DOHH2 (cell line): ENCODE measurements around the gene NAB1.

Source experiments
- H3F3A ChIP-seq: fragments of 200-600 bp; sonication (generic), shearing (Covaris generic); 2 replicates; pipeline ENCODE4 v1.6.0; 2016; ENCODE audit warnings: antibody characterized with exemption, mild to moderate bottlenecking; ENCODE audit not compliant: control insufficient read depth, insufficient read depth
- H3K27ac ChIP-seq: fragments of 200-600 bp; sonication (generic); 2 replicates; pipeline ENCODE4 v1.5.1; 2014; ENCODE audit warnings: low read depth, mild to moderate bottlenecking, low read length, moderate library complexity
- H3K27me3 ChIP-seq: fragments of 200-600 bp; sonication (generic); 2 replicates; pipeline ENCODE4 v1.6.1; 2014; ENCODE audit warnings: mild to moderate bottlenecking, low read length, mixed read lengths; ENCODE audit not compliant: control insufficient read depth
- H3K36me3 ChIP-seq: fragments of 200-600 bp; sonication (generic); 2 replicates; pipeline ENCODE4 v1.6.1; 2014; ENCODE audit warnings: mild to moderate bottlenecking, low read length, moderate library complexity, mixed read lengths; ENCODE audit not compliant: control insufficient read depth
- H3K4me1 ChIP-seq: fragments of 200-600 bp; sonication (generic); 2 replicates; pipeline ENCODE4 v1.6.1; 2014; ENCODE audit warnings: mild to moderate bottlenecking, low read length, mixed read lengths; ENCODE audit not compliant: control insufficient read depth
- H3K4me2 ChIP-seq: fragments of 200-600 bp; sonication (generic); 2 replicates; pipeline ENCODE4 v1.6.0; 2014; ENCODE audit warnings: mild to moderate bottlenecking, low read length, moderate library complexity
- H3K4me3 ChIP-seq: fragments of 200-600 bp; sonication (generic); 2 replicates; pipeline ENCODE4 v1.5.1; 2014; ENCODE audit warnings: mild to moderate bottlenecking, low read length, mixed read lengths
- H3K79me2 ChIP-seq: fragments of 200-600 bp; sonication (generic); 2 replicates; pipeline ENCODE4 v1.6.1; 2014; ENCODE audit warnings: mild to moderate bottlenecking, low read length, mixed read lengths; ENCODE audit not compliant: control insufficient read depth
- H3K9me2 ChIP-seq: fragments of 200-600 bp; sonication (generic); replicated peaks from 2 replicates; pipeline ENCODE4 v1.6.1; 2014; ENCODE audit warnings: mild to moderate bottlenecking, low read length, mixed read lengths; ENCODE audit not compliant: control insufficient read depth
- H3K9me3 ChIP-seq: fragments of 200-600 bp; sonication (generic); 2 replicates; pipeline ENCODE4 v1.6.1; 2014; ENCODE audit warnings: antibody characterized with exemption, low read length, mixed read lengths; ENCODE audit not compliant: control insufficient read depth, insufficient read depth
- H4K20me1 ChIP-seq: fragments of 200-600 bp; sonication (generic); 2 replicates; pipeline ENCODE4 v1.6.0; 2014; ENCODE audit warnings: low read depth, mild to moderate bottlenecking, antibody characterized with exemption, low read length, moderate library complexity; ENCODE audit not compliant: control insufficient read depth, insufficient read depth
- CTCF ChIP-seq: fragments of 200-600 bp; sonication (generic); IDR thresholded peaks from one replicate; pipeline ENCODE4 v1.5.1; 2014; ENCODE audit warnings: antibody characterized with exemption, mild to moderate bottlenecking, low read depth, low read length; ENCODE audit not compliant: poor library complexity, severe bottlenecking
- EZH2phosphoT487 ChIP-seq: fragments of 200-600 bp; sonication (generic); IDR thresholded peaks from 2 replicates; pipeline ENCODE4 v1.6.1; 2017; ENCODE audit warnings: borderline replicate concordance, mild to moderate bottlenecking, antibody characterized with exemption, low read length, moderate library complexity, mixed read lengths

NAB1 gene

GRCh38 chr2:190720276-190720675 is 71.4 kb downstream of the NAB1 start:
- no peaks in the 10 kb centered on the region for H3K79me2 ChIP-seq
- H3K4me2 ChIP-seq, result no peak overlapping the region
- H3K9me2 ChIP-seq, result no peaks in the 10 kb centered on the region
- no peaks in the 10 kb centered on the region for H3K4me1 ChIP-seq
- peaks cover 27% of the 10 kb centered on the region for H3K27me3 ChIP-seq
- H3F3A ChIP-seq, result no peaks in the 10 kb centered on the region
- no peak for TF ChIP-seq EZH2phosphoT487
- TF ChIP-seq CTCF, result no peak
- no peaks in the 10 kb centered on the region for H3K36me3 ChIP-seq
- no peaks in the 10 kb centered on the region for H3K9me3 ChIP-seq
- no peaks in the 10 kb centered on the region for H4K20me1 ChIP-seq
- no peak overlapping the region for H3K4me3 ChIP-seq
- H3K27ac ChIP-seq, result no peak overlapping the region

DNA sequence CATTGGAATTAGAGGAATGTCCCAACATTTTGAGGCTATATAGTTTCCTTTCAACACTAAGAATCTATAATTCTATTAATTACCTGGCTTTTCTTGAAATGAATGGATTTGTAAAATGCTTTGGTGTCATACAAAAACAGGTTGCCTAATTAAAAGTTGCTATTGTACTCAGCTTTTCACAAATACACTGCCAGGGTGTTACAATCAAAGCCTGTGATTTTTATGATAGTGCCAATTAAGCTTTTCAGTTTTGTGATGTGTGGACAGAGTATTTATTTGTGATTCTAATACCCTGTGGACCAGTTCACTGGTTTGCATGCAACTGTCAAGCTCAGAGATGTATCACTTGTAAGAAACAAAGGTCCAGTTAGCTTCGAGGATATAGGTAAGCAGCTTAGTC is 71.8 kb downstream of the NAB1 start:
- no peaks in the 10 kb centered on the region for H3K79me2 ChIP-seq
- H3K4me3 ChIP-seq, result no peak overlapping the region
- no peak overlapping the region for H3K27ac ChIP-seq
- H3K9me3 ChIP-seq, result no peaks in the 10 kb centered on the region
- no peak overlapping the region for H3K4me2 ChIP-seq
- peaks cover 27% of the 10 kb centered on the region for H3K27me3 ChIP-seq
- no peaks in the 10 kb centered on the region for H3K4me1 ChIP-seq
- no peaks in the 10 kb centered on the region for H4K20me1 ChIP-seq
- H3K36me3 ChIP-seq, result no peaks in the 10 kb centered on the region
- no peak for TF ChIP-seq EZH2phosphoT487
- TF ChIP-seq CTCF, result no peak
- H3F3A ChIP-seq, result no peaks in the 10 kb centered on the region
- no peaks in the 10 kb centered on the region for H3K9me2 ChIP-seq

GRCh38 chr2:190722061-190722759 is 73.3 kb downstream of the NAB1 start:
- Histone ChIP-seq H3K4me2 (no peak overlapping the region), H3K79me2 (no peaks in the 10 kb centered on the region), H3K27me3 (peaks cover 32% of the 10 kb centered on the region), H3K4me3 (no peak overlapping the region), H3K4me1 (no peaks in the 10 kb centered on the region), H3K27ac (no peak overlapping the region), H3F3A (no peaks in the 10 kb centered on the region), H3K9me2 (no peaks in the 10 kb centered on the region), H3K36me3 (no peaks in the 10 kb centered on the region), H3K9me3 (no peaks in the 10 kb centered on the region), H4K20me1 (no peaks in the 10 kb centered on the region)
- TF ChIP-seq CTCF, result no peak
- no peak for TF ChIP-seq EZH2phosphoT487
